NCI-H2196 (cell line): Measurements from ENCODE around the gene PEAK3.

Source experiments
- DNase-seq: peaks from one replicate; lab custom pipeline; 2025; ENCODE audit not compliant: unreplicated experiment; lab: John Stamatoyannopoulos, UW

The PEAK3 gene

DNA sequence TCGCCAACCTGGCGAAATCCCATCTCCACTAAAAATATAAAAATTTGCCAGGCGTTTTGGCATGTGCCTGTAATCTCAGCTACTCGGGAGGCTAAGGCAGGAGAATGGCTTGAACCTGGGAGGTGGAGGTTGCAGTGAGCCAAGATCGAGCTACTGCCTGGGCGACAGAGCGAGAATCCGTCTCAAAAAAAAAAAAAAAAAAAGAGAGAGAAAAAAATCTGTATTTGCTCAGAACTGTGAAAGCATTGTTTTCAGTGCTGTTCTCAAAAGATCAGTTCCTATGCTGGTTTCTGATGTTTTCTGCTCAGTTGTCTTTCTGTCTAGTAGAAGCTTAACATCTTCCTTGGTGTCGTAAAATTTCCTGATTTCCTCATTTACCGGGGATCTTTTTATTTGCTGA lies 42.8 kb downstream of the PEAK3 start:
- no peak for DNase-seq

DNA sequence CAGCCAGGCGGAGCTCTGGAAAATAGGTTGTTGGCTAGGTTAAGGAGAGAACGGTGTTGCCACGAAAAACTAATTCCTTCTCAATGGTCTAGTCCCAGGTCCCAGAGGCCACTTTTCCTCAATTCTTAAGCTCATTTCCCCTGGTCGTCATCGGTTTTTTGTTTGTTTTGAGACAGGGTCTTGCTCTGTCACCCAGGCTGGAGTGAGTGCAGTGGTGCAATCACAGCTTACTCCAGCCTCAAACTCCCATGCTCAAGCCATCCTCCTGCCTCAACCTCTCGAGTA lies 44.2 kb downstream of the PEAK3 start:
- DNase-seq, result no peak

DNA sequence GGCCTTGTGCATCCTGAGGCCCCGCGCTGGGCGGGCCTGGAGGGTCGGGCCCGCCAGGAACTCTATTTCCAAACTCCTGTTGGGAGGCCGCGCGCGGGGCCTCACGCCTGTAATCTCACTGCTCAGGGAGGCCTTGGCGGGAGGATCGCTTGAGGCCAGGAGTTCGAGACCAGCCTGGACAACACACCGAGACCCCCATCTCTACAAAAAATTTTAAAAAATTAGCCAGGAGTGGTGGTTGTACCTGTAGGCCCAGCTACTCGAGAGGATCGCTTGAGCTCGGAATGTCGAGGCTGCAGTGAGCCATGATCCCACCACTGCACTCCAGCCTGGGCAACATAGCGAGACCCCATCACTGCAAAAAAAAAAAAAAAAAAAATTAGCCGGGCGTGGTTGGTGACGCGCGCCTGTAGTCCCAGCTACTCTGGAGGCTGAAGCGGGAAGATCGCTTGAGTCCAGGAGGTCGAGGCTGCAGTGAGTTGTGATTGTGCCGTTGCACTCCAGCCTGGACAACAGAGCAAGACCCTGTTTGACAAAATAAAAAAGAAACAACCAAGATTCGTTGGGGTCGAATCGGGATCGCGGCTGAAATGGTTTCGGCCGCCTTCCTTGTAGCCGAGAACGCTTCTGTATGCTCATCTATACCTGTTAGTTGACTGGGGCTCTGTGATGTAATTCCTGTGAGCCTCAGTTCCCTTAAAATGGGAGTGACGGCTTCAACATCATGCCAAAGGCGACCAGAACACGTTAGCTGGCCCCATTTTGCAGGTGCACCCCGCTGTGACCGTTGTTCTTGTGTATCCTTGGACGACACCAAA lies 44.7 kb downstream of the PEAK3 start:
- DNase-seq, result no peak

DNA sequence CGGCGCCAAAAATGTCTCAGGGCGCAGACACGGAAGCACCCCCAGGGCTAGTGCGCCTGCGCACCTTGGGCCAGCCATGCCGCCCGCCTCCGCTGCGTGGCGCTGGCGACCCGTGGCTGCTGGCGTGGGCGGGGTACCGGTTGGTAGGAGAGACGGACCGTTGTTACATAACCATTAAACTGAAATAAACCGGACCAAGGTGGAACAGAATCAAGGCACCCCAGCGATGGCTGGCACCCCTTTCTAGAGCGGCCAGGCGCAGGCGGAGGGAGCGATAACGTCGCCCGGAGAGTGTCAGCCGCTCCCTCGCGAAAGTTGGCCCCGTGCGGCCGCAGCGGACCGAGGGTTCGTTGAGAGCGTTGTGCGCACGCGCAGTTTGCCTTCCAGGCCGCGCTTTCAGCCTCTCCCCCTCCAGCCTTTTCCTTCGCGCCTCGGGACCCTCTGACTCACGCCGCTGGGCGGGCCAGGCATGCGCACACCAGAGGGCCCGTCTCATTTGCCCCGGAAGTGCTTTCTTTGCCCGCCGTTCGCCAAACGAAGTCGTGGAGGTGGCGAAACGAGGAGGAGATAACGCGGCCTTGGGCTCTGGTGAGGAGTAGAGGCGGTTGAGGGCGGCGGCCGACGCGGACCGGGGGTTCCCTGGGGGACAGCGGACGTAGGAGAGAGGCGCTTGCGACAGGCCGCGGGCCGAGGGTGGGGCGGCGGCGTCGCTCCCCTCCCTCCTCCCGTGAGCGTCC lies 45.5 kb downstream of the PEAK3 start, which contains the start of the genes PLEKHJ1 and SF3A2:
PLEKHJ1 (minus strand) TSS at position 16 of the 737 bp plus-strand sequence. CDS start 81 bp downstream, outside the sequence.
SF3A2 (plus strand) TSS at position 511 of the 737 bp plus-strand sequence. CDS start 6,595 bp downstream, outside the sequence.
- peak; percentile 97 for DNase-seq

DNA sequence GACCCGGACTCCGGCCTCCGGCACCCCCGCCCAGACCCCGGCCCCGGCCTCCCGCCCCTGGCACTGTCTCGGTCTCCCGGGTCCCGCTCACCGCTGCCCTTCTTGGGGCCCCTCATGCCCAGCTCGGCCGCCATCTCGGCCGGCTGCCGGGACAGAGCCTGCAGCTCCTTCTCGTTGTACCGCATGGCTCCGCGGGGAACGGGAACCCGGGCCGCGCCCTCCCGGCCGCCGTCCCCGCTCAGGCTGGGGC lies 46.0 kb downstream of the PEAK3 start:
- DNase-seq, result no peak

DNA sequence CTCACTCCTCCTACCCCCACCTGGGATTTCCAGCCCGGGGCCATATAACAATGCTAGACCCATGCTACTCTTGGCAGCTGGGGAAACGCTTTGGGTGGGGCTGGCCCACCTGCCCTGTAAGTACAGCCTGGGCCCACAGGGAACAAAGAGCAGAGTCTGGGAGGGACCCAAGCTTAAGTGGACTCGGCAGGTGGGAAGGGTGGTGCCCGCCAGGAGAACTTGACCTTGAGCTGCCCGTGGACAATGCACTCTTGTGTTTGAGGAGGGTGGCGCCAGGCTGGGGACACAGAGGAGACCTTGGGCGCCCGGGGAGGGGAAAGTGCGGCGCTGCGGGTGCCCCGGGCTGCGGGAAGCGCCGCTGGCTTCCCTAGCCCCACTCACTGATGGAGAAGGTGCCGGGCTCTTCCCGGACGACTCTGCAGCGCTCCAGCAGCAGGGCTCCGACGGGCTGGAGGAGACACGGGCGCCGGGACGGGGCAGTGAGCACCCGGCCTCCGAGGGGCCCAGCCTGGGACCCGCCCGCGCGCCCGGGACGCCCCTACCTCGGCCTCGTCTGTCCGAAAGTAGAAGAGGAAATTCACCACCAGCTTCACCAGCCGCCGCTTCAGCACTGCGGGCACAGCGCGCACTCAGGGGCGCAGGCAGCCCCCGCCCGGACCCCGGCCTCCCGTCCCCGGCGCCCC lies 46.5 kb downstream of the PEAK3 start:
- peak; percentile 58 for DNase-seq

DNA sequence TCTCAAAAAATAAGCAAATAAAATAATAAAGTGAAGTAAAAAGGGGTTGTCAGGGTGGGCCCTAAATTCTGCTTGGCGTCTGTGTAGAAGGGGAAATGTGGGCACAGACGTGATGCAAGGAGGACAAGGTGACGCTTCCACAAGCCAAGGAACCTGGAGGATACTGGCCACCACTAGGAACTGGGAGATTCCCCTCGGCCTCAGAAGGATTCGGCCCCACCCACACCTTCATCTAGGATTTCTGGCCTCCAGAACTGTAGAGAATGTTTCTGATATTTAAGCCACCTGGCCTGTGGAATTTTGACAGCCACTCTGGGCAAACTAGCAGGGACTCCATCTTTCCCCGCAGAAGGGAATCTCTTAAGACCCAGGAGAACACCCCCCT lies 47.0 kb downstream of the PEAK3 start:
- peak; percentile 58 for DNase-seq

DNA sequence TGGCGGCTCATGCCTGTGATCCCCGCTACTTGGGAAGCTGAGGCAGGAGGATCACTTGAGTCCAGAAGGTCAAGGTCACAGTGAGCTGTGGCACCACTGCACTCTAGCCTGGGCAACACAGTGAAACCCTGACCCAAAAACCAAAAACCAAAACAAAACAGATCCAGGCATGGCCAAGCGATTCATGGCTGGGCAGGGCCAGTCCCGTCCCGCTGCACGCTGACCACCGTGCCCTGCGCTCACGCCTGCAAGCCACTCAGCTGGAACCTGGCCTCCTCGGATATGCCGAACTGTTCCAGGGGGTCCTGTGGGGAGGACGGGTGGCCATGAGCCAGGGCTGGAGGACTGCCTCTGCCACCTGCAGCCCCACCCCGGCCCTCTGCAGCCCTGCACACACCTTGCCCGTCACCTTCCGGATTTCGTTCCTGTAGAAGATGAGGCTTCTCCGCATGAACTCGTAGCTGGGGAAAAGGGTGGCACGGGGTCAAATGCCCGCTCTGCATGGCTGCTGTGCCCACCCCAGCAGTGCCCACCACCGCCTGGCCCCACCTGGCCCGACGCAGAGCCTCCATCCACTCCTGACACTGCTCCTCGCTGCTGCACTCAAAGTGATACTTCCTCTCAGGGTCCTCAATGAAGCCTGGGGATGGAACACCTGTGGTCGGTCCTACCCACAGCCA lies 48.2 kb downstream of the PEAK3 start:
- no peak for DNase-seq

DNA sequence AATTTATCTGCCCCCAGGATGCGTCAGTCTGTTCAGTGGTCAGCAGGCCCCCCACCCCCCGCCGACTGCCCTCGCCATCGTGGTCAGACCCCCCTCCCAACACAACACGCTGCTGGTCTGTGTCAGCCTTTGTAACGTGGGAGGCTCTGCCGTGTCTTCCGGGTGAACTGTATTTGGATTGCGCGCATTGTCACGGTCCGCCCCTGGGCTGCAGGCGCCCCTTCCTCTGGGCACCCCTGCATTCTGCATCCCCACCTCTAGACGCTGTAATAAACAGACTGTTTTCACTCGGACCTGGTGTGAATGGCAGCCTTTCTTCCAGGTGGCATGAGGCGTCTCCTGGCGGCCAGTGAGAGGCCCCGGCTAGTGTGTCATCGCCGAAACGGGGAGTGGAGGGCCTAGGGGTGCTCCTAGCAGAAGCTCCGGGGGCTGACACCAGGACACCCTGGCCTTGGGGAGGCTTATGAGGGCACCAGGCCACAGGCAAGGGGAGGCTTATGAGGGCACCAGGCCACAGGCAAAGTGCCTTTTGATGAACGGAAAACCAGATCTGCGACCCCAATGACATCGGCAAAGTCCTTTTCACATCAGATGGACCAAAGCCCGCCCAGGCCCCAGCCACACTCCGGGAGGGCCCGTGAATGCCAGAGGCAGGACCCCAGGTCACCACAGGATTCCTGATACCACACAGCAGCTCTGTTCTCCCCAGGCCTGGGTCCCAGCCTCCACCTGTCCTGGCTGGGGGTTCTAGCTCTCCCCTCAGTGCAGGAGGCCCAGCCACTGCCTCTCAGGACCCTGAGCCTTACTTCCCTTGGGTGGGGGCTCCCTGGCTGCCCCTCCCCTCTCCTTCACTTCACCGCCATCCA lies 49.5 kb downstream of the PEAK3 start:
- no peak for DNase-seq

DNA sequence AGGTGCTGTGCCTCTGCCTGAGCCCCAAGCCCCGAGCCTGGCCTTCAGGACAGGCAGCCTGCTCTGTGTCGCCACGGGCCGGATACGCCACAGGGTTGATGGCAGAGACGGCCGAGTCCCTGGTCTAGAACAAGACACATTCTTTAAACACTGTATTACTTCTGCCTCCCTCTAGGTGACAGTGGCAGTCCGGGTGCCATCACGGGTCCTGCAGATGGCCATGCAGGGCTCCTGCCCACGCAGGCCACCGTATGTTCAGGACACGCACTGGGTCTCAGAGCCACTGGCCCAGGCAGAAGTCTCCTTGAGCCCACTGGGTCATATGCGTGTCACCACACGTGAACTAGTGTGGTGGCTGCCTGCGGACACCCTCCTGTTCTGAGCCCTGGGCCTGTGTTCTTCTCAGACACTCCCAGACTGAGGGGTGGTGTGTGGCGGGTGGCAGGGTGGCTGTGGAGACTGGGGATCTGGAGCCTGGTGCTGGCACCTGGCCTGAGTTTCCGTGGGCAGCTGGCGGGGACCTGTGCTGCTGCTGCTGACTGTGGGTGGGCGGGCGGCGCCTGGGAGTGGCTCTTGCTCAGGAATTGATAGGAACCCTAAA lies 50.3 kb downstream of the PEAK3 start:
- no peak for DNase-seq

DNA sequence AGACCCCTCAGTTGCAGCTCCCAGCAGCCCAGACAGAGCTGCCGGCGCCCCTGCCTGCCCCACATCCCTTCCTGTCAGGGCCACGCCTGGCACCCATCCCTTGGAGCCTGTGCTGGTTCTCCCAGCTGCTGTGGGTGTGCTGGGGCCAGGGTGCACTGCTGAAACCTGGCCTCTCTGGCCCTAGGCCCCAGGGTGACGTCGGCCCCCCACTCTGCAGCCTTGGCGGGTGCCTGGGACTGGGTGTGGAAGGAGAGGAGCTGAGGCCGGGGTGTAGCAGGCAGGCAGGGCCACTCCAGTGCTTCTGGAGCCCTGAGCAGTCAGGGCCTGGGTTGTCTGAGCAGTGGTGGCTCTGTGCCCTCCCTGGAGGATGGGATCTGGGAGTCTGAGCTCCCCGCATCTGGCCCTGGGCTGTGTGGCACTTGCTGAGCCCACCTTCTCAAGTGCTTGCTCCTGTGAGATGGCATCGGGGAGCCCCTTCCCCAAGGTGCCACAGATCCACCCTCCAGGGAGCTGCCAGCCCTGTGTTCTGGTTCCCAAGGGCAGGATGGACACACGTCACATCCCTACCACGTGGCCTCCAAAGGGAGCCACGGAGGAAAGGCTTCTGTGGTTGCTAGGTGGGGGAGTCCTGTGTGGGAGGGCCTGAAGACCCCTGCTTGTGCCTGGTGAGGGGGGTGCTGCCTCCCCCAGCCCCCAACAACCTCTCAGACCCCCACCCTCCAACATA lies 51.0 kb downstream of the PEAK3 start:
- no peak for DNase-seq

DNA sequence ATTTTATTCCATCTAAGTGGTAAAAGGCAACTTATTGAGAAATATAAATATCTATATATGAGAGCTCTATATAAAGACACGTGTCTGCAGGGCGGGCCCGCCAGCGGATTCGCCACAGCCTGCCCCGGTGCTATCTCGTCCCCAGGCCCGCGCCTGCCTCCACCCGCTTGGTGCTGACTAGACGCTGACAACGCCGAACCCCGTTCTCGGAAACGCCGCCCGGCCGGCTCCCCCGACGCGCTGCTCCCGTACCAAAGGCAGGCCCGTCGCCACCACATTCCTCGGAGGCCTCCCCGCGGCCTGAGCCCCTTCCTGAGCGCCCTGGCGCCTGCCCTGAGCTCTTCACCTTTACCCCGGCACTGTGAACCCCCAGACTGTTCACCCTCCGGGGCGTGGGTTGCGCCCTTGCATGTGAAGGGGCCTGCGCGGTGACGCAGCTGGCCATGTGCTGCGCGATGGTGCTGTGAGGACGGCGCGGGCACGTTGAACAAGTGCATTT lies 51.9 kb downstream of the PEAK3 start:
- no peak for DNase-seq

DNA sequence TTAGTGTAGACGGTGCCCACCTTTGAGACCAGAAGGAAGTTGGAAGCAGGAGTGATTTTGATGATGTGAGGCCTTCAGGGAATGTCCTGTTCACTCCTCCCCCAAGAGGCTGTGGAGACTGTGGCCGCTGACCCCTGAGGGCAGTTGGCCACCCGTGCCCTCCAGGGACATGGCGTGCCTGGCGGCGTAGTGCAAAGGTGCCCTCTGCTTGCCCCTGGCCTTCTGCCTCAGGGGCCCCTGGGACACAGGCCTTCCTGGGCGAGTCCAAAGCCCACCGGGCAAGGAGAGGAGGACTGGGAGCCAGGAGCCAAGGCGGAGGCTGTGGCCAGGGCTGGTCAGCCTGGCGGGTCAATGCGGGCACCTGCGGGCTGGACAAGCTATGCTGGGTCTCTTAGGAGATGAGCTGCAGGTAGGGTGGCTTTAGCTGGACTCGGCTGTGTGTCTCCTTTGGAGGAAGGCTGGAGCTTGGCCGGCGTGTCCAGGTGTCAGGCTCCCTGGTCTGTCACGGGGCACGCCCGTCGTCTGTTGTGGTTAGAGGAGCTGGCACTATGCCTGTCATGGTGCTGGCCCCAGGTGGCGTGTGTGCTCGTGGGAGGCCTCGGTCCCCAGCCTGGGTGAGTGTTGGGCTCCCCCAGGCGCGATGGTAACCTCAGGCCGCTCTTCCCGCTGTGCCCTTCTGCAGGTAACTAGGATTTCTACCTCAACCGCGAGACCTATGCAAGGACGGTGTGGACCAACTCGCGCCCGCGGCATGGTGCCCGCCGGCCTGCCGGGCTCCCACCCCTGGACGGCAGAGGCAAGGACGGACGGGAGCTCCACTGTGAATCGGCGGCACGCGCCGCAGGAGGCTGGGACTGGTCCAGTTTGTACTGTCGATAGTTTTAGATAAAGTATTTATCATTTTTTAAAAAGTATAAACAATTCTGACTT lies 52.6 kb downstream of the PEAK3 start:
- DNase-seq, result no peak

DNA sequence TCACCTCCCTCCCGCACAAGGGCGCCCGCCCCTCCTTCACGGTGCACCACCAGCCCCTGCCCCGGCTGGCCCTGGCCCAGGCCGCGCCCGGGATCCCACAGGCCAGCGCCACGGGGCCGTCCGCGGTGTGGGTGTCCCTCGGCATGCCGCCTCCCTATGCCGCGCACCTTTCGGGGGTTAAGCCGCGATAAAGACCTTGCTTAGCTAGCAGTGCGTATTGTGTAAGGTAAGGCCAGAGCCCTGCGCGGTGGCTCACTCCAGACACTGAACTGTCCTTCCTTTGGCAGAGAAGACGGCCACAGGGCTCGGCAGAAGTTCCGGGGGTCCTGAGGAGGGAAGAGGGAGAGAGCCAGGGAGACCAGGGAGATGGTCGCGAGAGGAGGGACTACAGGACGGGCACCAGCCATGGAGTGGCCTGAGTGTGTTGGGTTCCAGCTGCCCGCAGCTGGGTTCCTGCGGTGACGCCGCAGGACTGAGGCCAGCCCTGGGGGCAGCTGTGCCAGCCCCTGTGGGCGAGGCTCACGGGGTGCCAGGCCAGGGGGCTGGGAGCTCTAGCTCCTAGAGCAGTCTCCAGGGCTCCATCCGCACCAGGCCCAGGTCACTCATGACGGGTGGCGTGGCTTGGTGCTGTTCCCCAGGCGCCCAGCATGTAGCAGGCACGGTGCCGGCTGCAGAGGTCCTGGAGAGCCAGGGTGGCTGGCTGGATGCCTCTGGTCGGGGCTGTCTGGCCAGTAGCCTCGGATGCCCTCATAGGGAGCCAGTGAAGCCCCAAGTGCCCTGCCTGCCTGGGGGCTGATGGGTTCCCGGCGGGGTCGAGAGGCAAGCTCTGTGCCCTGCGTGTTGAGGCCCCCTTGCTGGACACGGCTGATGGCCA lies 53.6 kb downstream of the PEAK3 start:
- DNase-seq, result no peak

DNA sequence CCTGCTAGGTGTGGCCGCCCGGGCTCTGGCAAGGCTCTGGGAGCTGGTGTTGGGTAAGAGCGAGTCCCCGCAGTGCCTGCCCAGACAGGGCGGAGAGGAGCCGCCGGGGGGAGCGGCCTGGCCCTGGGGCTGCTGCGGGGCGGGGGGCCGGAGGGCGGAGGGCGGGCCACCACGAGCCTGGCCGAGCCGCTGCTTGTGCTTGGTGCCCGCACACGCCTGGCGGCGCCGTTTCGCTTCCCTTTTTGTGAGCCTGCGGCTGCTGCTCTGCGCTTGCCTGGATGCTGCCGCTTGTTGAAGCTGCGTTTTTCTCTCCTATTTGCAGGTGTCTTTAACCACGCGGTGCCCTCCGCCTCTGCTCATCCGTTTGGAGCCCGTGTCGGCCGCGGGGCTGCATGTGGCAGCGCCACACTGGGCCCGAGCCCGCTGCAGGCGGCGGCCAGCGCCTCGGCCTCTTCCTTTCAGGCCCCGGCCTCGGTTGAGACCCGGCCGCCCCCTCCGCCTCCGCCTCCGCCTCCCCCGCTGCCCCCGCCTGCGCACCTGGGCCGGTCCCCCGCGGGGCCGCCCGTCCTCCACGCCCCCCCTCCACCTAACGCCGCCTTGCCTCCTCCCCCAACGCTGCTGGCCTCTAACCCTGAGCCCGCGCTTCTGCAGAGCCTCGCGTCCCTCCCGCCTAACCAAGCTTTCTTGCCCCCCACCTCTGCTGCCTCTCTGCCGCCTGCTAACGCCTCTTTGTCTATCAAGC lies 54.4 kb downstream of the PEAK3 start:
- no peak for DNase-seq

DNA sequence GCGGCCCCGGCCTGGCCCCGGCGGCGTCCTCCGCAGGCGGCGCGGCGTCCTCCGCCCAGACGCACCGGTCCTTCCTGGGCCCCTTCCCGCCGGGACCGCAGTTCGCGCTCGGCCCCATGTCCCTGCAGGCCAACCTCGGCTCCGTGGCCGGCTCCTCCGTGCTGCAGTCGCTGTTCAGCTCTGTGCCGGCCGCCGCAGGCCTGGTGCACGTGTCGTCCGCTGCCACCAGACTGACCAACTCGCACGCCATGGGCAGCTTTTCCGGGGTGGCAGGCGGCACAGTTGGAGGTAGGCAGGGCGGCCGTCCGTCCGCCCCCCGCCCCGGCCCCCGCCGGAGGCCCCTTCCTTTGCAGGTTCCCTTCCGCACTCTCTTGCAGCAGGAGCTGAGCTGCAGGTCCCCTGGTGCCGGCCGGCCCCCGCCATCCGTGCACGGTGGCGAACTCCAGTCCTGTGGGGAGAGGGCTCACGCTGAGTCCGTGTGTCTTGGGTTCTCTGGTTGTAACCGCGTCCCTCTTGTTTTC lies 55.1 kb downstream of the PEAK3 start:
- DNase-seq, result no peak
